ENCODE measurements around the gene ZNF653.

The ZNF653 gene

DNA sequence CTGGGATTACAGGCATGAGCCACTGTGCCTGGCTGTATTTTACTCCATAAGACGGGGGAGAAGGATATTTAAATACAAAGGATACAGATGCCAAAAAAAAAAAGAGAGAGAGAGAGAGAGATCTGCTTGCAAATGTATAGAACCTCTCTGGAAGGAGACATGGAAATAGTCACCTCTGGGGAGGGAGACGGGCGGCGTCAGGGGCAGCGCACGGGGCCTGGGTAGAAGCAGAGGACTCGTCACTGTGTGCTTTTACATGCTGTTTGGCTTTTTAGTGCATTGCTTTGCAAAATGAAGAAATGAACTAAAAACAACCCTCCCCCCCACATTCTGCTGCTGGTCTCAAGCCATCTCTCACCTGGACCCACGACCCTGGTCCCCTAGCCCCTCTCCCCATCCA, 4.8 kb upstream of the ZNF653 start:
- no peak for DNase-seq

DNA sequence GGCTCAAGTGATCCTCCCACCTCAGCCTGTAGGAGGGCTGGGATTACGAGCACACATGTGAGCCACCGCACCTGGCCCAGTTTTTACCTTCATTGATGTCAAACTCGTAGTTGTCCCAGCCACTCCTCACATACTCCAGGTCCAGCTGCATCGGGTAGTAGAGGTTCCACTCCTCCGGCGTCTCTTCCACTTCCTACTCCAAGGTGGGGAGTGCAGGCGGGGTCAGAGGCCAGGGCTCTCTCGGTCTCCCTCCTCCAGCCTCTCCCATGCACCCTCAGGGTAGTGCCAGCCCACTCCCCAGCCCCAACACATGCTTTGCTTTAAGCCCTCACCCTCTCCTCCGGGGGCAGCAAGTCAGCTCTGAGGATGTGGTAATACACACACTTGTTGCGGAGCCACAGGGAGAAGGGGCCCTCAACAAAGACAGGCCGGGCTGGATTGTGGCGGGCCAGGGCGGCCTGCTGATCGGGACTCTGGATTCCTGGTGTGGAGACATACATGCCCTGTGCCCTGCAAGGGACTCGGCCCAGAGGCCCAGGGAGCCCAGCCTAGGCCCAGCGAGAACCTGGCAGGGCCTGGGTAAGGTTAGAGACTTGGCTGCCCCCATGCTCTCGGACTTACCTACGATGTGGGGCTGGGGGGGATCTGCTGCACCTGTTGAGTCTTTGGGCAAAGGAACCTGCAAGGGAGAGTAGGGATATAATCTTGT, 1.9 kb upstream of the ZNF653 start:
- no peak for DNase-seq

DNA sequence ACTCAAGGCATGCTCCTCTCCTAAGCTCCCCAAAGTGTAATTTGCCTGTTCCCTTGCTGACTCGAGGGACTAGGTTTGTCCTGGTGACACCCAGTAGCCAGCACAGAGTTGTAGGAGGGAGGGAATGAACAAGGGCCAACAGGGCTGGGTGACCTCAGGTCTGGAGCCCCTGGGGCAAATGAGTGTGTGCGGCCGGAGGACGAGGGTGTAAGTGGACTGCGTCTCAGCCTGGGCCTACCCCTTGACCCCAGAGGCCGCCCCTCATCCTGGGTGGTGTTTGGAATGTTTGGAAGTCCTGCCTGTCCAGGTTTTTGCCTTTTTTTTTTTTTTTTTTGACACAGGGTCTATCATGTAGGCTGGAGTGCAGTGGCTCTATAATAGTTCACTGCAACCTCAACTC, 1.3 kb upstream of the ZNF653 start:
- DNase-seq, result no peak

DNA sequence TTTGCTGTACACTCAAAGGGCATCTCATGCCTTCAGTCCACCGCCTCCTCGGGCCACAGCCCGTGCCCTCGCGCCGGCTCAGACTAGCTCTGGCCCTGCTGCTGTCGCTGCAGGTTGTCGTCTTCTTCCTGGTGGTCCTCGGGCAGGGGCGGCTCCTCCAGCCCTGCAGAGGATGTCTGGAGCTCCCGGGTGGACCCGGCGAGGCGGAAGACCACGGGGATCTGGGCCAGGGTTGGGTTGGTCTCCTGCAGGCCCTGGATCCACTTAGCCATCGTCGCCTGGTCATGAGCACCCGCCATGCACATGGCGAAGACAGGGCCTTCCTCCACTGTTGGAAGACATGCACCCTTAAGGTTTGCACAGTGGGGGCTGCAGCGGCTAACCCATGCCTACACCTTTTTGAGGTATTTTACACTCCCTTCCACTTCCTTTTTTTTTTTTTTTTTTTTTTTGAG, 489 bp upstream of the ZNF653 start:
- DNase-seq, result no peak

DNA sequence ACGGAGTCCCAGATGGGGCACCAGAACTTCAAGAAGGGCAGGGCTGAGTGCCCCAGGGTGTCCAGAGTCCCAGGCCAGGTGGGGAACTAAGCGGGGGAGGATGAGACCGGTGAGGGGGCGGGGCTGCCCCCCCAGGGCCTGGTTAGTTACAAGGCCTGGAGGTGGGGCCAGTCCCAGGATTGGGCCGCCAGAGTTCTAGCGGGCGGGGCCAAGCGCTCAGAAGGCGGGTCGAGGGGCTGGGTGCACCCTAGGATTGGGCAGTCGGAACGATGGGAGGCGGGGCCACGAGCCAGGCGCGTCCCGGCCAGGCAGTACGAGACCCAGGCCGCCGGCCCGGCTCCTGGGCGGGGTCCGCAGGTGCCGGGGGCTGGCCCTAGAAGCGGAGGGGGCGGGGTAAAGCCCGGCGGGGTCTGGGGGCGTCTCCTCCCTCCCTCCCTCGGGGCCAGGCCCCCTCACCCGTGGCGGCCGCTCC, 571 bp downstream of the ZNF653 start:
- peak; percentile 89 to 93 (median 90) for DNase-seq

DNA sequence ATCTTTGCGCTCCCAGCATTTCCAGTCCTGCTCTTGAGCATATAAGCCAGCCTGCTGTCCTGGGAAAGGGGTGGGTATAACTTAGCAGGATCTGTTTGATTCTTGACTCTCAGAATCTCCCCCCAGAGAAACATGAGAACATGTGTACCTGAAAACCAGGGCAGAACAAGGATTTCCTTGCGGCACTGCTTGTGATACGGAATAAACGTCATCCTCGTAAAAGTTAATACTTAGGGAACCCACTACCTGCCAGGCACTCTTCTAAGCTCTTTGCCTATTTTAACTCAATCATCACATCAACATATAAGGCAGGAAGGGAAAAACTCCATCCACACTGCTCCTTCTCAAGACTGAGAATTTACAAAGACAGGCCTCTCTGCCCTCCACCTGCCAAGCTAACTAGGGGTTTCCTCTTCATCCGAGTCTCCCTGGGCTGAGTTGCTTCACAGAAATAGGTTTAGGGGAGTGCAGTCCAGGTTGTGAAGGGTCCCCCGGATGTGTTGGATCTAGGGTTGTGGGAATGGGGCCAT, 1.1 kb downstream of the ZNF653 start:
- no peak for DNase-seq

DNA sequence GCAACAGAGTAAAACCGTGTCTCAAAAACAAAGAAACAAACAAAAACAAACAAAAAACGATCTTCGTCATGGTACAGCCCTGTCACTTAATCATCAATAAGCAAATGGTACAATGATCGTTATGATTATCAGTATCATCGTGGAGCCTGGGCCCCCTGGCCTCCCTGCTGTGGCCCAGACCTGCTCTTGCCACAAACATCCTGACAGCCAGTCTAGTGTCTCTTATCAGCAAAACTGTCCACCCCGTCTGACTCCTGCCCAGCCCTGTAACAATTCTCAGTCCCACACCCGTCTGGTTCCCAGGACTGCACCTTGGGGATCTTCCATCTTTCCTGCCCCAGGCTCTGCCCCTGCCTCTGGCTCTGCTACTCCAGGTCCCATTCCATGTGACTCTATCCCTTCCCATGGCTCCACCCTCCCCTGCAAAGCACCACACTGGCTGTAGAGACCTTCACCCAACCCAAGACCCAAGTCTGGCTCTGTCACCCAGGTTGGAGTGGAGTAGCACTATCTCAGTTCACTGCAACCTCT, 5.7 kb downstream of the ZNF653 start:
- DNase-seq, result no peak

DNA sequence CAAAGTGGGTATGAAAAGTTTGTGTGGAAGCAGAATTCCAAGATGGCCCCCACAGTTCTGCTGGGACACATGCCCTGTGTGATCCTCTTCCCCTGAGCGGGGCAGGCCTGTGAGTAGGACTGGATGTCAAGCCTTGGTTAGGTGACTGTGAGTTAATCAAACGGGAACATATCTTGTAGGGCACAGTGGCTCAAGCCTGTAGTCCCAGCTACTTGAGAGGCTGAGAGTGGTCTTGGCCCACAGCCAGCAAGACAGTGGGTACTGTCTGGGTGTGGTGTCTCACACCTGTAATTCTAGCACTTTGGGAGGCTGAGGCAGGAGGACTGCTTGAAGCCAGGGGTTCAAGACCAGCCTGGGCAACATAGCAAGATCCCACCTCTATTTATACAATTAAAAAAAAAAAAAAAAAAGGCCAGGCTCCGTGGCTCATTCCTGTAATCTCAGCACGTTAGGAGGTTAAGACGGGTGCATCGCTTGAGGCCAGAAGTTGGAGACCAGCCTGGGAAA, 6.4 kb downstream of the ZNF653 start:
- DNase-seq, result no peak

DNA sequence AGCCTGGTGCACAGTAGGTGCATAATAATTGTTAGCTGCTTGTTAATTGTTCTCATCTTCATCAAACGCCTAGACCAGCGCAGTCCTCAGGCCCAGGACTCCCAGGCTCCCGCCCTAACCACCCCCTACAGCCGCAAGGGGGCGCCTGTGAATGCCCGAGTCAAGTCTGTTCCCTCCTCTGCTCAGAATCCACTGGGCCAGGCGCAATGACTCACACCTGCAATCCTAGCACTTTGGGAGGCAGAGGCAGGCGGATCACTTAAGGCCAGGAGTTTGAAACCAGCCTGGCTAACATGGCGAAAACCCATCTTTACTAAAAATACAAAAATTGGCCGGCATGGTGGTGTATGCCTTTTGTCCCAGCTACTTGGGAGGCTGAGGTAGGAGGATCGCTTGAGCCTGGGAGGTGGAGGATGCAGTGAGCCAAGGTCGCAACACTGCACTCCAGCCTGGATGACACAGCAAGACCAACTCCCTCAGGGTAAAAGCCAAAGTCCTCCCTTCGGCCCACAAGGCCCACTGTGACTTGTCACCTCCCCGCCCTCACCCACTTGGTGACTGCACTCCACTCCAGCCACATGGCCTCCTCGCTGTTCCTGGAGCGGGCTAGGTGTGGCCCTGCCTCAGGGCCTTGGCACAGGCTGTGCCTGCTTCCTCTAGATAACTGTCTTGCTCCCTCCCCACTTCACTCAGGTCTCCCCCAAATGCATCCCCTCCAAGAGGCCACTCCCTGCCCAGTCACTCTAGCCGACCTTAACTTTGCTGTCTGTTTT, 9.1 kb downstream of the ZNF653 start:
- peak; percentile 19 to 59 (median 38) for DNase-seq

DNA sequence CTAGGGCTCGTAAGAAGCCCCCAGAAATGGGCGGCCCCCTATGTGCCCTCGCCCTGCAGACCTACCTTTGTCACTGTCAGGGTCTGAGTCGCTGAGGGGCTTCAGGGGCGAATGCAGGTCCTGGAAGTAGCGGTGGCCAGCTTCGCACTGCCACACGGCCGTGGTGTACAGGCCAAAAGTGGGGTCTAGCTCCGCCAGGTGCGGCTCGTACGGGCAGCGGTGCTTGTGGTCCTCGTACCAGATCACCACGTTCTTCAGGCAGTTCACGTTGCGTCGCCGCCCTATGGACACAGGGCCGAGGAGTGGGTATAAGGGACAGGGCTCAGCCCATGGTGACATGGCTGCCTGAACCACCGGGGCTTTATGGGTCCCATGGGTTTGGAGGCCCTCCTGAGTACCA, 9.8 kb downstream of the ZNF653 start:
- DNase-seq, result no peak

DNA sequence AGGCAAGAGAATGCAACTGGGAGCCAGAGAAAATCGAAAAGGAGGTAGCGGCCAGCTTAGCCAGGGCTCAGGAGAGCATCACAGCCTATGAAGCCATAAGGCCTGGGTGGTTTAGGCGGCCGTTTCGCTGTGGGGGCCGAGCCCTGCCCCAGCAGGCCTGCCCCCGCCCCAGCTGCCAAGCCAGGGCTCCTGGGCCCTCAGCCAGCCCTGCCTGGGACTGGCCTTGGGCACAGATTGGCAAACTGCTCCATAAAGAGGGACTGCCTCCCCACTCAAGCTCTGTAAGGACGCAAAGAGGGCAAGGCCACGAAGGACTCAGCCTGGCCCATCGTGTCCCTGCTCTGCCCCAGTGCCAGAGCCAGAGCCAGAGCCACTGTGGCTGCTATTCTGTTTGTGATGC, 10.2 kb downstream of the ZNF653 start:
- DNase-seq, result no peak

DNA sequence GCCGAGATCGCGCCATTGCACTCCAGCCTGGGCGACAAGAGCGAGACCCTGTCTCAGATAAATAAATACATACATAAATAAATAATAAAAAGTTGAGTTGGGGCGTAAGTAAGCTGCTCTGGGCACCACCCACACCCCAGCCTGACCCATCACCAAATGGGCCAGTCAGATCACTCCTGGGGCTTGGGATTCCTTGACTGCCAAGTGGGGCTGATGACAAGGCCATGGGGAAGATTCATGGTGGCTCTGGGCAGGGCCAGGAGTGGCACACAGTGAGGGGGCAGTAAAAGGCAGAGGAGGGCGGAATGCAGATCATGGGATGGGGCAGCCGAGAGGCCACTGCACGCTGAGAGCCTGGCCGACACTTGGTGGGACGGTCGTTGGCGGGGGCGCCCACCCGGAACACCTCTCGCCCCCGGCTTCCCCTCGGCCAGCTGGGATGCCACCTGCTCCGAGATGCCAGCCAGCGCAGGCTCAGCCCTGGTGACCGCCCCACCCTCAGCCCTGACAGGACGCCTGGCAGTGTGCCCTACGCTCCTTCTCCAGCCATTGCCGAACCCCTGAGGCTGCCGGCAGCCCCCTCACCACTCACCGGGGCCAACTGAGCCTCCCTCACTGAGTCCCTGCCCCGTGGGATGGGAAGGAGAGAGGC, 10.9 kb downstream of the ZNF653 start:
- no peak for DNase-seq

DNA sequence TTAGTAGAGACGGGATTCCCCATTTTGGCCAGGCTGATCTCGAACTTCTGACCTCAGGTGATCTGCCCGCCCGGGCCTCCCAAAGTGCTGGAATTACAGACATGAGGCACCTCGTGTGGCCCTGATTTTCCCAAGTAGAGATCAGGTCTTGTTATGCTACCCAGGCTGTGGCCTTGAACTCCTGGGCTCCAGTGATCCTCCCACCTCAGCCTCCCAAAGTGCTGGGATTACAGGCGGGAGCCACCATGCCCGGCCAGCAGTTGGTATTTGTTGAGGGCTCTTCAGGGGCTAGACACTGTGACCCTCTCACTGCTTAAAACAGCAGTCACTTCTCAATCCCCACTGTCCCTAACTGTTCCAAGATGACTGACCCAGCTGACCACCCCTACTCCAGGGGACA, 16.3 kb downstream of the ZNF653 start:
- no peak for DNase-seq

DNA sequence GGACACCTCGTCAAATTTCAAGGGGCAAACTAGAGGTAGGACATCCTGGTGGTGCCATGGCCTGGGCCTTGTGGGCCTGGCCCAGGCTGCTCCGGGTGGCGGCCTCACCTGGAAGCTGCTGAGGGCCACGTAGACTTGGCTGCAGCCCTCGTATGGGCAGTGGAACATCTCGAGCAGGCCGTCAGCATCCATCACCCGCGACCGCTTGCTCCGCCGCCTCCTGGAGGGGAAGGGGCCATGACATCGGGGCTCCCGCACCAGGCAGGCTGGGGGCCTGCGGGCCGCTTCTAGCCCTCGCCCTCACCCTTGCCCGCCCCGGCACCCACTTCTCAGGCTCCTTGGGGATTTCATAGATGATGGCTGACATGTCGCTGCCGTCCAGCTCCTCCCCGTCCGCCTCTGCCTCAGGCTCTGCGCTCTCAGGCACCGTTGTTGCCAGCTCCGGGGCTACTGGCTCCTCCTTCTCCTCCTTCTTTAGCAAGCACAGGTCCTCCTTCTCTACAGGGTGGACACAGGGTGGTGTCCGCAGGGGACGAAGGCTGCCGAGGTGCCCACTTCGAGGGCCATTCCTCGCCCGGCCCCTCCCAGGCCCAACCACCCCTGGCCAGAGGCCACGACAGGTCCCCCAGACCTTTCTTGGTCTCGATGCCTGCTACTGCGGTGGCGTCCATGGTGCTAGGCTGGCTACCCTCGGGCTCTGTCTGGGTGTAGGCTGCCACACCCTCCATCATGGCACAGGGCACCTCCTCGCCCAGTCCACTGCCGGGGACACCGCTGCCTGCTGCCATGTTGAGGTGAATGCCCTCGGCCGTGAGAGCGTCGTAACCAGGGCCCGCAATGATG, 18.8 kb downstream of the ZNF653 start:
- no peak for DNase-seq

DNA sequence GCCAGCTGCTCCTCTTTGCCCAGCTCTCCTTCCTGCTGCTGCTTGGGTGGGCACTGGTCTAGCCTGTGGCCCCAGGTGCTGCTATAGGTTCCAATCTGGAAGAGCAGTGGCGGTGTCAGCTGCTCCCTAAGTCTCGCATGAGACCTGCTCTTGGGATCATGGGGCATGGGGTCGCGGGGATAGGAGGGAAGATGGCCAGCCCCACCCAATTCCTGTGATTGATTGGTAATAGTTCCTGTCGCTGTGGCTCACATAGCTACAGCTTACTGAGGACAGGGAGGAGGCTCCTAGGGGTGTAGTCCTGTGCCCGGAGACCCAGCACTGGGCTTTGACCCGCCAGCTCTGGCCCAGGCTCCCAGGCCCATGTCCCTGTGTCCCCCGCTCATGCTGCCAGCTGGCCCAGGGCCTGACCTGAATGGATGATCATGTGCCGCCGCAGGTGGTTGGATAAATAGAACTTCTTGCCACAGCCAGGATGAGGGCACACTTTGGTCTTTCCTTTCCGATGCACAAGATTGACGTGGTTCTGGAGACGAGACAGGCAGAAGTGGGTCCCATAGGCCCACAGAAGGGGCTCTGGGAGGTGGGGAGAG, 20.3 kb downstream of the ZNF653 start:
- DNase-seq, result no peak

DNA sequence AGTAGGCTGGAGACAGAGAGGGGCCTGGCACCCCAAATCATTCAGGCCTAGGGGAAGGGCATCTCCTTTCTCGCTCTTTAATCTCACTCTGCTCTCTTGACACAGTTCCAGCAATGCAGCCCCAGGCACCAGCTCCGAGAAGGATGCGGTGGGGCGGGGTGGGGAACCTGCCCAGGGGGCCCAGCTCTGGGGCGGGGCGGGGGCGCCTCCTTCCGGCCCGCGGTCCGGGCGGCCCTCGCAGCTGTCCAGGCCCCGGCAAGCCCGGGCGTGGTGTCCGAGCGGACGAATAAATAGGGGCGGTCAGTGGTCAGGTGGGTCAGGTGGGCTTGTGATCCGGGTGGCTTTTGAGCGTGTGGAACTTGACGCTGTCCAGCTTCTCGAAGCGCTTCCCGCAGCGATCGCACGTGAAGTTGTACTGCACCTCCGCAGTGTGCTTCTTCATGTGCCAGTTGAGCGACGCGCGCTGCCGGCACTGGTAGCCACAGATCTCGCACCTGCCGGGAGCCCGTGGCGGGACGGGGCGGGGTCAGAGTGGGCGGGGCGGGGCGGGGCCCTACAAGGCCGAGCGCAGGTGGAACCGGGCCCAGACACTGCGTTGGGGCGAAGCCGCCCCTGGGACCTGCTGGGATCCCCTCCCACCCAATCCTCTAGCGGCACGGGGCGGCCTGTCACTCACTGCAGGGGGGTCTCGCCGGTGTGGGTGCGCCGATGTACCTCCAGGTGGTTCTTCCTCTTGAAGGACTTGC, 22.1 kb downstream of the ZNF653 start:
- DNase-seq, result no peak

DNA sequence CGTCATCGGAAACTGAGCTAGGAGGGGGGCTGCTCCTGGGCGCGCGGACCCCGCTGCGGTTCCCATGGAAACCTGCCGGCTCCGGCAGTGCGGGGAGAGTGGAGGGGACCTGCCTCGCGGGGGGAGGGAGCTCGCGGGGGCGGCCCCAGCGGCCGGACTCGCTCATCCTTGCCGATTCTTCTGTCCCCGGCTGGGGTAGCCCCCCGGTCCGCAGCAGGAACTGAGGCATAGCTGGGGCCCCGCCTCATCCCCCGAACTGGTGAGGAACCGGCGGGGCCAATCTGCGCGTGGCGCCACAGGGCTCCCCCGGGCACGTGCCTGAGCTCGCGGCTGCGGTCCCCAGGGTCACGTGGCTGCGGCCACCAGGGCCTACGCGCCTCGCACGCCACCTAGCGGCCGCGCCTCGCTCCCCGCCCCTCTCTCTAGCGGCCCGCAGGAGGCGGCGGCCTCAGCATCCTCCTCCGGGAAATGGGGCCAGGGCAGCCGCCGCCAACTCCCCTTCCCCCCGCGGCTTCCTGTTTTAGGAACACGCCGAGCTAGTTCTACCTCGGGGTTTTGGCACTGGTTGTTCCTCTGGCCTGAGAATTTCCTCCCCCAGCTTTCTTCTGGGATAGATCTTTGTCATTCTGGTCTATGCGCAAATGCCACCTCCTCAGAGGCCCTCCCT, 23.1 kb downstream of the ZNF653 start:
- peak; percentile 73 to 81 (median 78) for DNase-seq

DNA sequence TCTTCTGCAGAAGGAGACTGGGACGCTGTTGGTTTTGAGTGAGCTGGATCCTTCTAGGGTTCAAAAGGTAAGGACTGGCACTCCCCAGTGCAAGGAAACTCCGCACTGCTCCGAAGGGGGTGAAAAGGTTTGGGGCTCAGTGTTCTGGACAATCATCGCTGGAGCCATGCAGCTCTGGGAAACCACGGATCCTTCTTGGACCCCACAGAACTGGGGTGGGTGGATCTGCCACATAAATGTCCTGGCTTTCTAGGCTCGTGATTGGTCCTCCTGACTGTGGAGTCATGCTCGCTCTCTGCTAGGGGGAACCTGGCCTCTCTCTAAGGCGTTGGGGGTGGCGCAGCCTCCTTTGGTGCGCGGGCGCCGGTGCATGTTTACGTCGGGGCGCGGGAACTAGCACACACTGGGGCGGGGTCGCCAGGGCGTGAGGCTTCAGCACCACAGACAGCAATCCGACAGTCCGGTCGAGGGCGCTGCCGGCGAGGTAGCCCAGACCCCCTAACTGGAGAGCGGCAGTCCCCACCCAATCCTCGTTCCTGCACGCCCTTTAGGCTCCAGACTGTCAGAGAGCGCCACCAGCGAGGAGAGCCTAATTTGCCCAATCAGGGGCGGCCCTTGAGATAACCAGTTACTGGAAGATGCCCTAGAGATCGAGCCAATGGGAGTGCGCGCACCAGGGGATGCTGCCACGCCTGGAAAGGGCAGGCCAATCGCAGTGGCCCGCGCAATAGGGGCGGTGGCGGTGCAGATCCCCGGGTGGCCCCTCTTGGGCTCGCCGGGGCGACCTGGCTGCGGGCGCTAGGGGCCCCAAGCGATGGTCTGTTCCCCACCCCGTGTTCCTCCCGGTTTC, 23.9 kb downstream of the ZNF653 start:
- DNase-seq, result peak in 2 of 4 experiments; percentile 53 to 64

Data from activated CD4-positive, CD25-positive, alpha-beta regulatory T cell (primary cell).